HG03558 (cell line): ENCODE results near the gene LIPH.
A peak's percentile ranks its signal among the peaks of the same experiment; 100 is the strongest.
"Not testable (repeated sequence)": the region's sequence is repeated elsewhere in the genome, so short reads cannot be mapped to it uniquely, and the experiment has no call there.

Source experiments
- ATAC-seq: cut with Tn5 transposase; IDR thresholded peaks from one replicate; pipeline ENCODE4 v1.9.1; 2021; ENCODE audit warnings: moderate number of reproducible peaks; ENCODE audit not compliant: unreplicated experiment; ENCODE audit errors: extremely low read depth

Gene LIPH

GRCh38 chr3:185498503-185499396 is 53.6 kb downstream of the LIPH start, which contains the start of gene TMEM41A:
Gene TMEM41A (minus strand): TSS chr3:185499035. CDS start chr3:185498961, 74 bp downstream.
- ATAC-seq, result peak; percentile 88

- no peak for ATAC-seq
Observed at GRCh38 chr3:185490241-185490640, 62.1 kb downstream of the LIPH start.

- ATAC-seq, result no peak
Observed at GRCh38 chr3:185489462-185489861, 62.9 kb downstream of the LIPH start.

- no peak for ATAC-seq
Observed at GRCh38 chr3:185488465-185488864, 63.9 kb downstream of the LIPH start.

GRCh38 chr3:185486394-185486793 is 66.0 kb downstream of the LIPH start:
- ATAC-seq, result no peak

GRCh38 chr3:185484296-185484695 is 68.1 kb downstream of the LIPH start:
- ATAC-seq, result no peak

GRCh38 chr3:185479373-185479945 is 72.9 kb downstream of the LIPH start:
- no peak for ATAC-seq

GRCh38 chr3:185477316-185477715 is 75.1 kb downstream of the LIPH start:
- ATAC-seq, result no peak

GRCh38 chr3:185474922-185475321 is 77.5 kb downstream of the LIPH start:
- not testable (repeated sequence) for ATAC-seq

GRCh38 chr3:185473290-185473815 is 79.0 kb downstream of the LIPH start:
- no peak for ATAC-seq

- no peak for ATAC-seq
Observed at GRCh38 chr3:185470323-185470722, 82.1 kb downstream of the LIPH start.

- ATAC-seq, result no peak
Observed at GRCh38 chr3:185469542-185469941, 82.8 kb downstream of the LIPH start.

GRCh38 chr3:185466123-185466522 is 86.3 kb downstream of the LIPH start:
- not testable (repeated sequence) for ATAC-seq

- no peak for ATAC-seq
Observed at GRCh38 chr3:185465471-185465870, 86.9 kb downstream of the LIPH start.

- no peak for ATAC-seq
Observed at GRCh38 chr3:185460719-185461350, 91.6 kb downstream of the LIPH start.

- ATAC-seq, result no peak
Observed at GRCh38 chr3:185460309-185460708, 92.1 kb downstream of the LIPH start.

- ATAC-seq, result no peak
Observed at GRCh38 chr3:185457376-185457775, 95.0 kb downstream of the LIPH start.
